WTC11 (cell line): ENCODE results near the gene ALDH16A1. TPM values are rescaled to one million over a fixed set of nuclear protein-coding genes. Genes with fewer than 3 reads are reported as not detected.
A peak's percentile ranks its signal among the peaks of the same experiment; 100 is the strongest.

Experiments used
- AR ChIP-seq: fragments of 250-450 bp; sonication (Bioruptor Pico); IDR thresholded peaks from 2 replicates; pipeline ENCODE4 v1.9.0; 2021; ENCODE audit warnings: mild to moderate bottlenecking
- CBFB ChIP-seq: sonication (generic); formaldehyde crosslinking; IDR thresholded peaks from 2 replicates; pipeline ENCODE4 v1.8.1; 2022; ENCODE audit warnings: mild to moderate bottlenecking, low read depth, missing genetic modification reagents
- CREB1 ChIP-seq: sonication (generic); formaldehyde crosslinking; IDR thresholded peaks from 2 replicates; pipeline ENCODE4 v1.8.0; 2023; ENCODE audit warnings: mild to moderate bottlenecking, missing genetic modification reagents
- CREM ChIP-seq: sonication (generic); formaldehyde crosslinking; IDR thresholded peaks from 2 replicates; pipeline ENCODE4 v1.8.1; 2022; ENCODE audit warnings: mild to moderate bottlenecking, missing genetic modification reagents, moderate library complexity
- ESRRA ChIP-seq: sonication (generic); formaldehyde crosslinking; IDR thresholded peaks from 2 replicates; pipeline ENCODE4 v1.8.1; 2022; ENCODE audit warnings: mild to moderate bottlenecking, missing genetic modification reagents, borderline replicate concordance
- FOXJ3 ChIP-seq: sonication (generic); formaldehyde crosslinking; IDR thresholded peaks from 2 replicates; pipeline ENCODE4 v1.9.0; 2021; ENCODE audit warnings: missing genetic modification reagents, mild to moderate bottlenecking, borderline replicate concordance
- GABPB1 ChIP-seq: sonication (generic); formaldehyde crosslinking; IDR thresholded peaks from 2 replicates; pipeline ENCODE4 v1.8.1; 2023; ENCODE audit warnings: mild to moderate bottlenecking, missing genetic modification reagents
- KAT7 ChIP-seq: sonication (generic); formaldehyde crosslinking; IDR thresholded peaks from 2 replicates; pipeline ENCODE4 v1.8.1; 2023; ENCODE audit warnings: missing genetic modification reagents, mild to moderate bottlenecking, borderline replicate concordance
- OVOL2 ChIP-seq: fragments of 250-450 bp; sonication (Bioruptor Pico); IDR thresholded peaks from 2 replicates; pipeline ENCODE4 v1.9.0; 2021; ENCODE audit warnings: mild to moderate bottlenecking, borderline replicate concordance
- PRRX2 ChIP-seq: fragments of 250-450 bp; sonication (Bioruptor Pico); IDR thresholded peaks from 2 replicates; pipeline ENCODE4 v1.8.0; 2021; ENCODE audit warnings: mild to moderate bottlenecking
- SMAD3 ChIP-seq: sonication (generic); formaldehyde crosslinking; IDR thresholded peaks from 2 replicates; pipeline ENCODE4 v1.8.0; 2022; ENCODE audit warnings: missing genetic modification reagents, mild to moderate bottlenecking, borderline replicate concordance
- SMAD4 ChIP-seq: sonication (generic); formaldehyde crosslinking; IDR thresholded peaks from 2 replicates; pipeline ENCODE4 v1.8.0; 2022; ENCODE audit warnings: mild to moderate bottlenecking, missing genetic modification reagents
- STAT6 ChIP-seq: sonication (generic); formaldehyde crosslinking; conservative IDR thresholded peaks from 2 replicates; pipeline ENCODE4 v1.8.1; 2023; ENCODE audit warnings: mild to moderate bottlenecking, low read depth, missing genetic modification reagents, moderate library complexity
- ZBTB21 ChIP-seq: sonication (generic); formaldehyde crosslinking; IDR thresholded peaks from 2 replicates; pipeline ENCODE4 v1.8.1; 2023; ENCODE audit warnings: mild to moderate bottlenecking, missing genetic modification reagents, borderline replicate concordance
- ZNF219 ChIP-seq: sonication (generic); formaldehyde crosslinking; IDR thresholded peaks from 2 replicates; pipeline ENCODE4 v1.8.0; 2023; ENCODE audit warnings: missing genetic modification reagents, mild to moderate bottlenecking, borderline replicate concordance
- ZNF425 ChIP-seq: fragments of 250-450 bp; sonication (Bioruptor Pico); conservative IDR thresholded peaks from 2 replicates; pipeline ENCODE4 v1.9.0; 2021; ENCODE audit warnings: mild to moderate bottlenecking
- total RNA-seq: library from RNA; stranded (reverse); gene quantifications from 3 replicates; pipeline ENCODE4 v1.2.3, GENCODE V29; 2021
- TF ChIP-seq, protein P1 (sequence below): sonication (generic); formaldehyde crosslinking; IDR thresholded peaks from 2 replicates; pipeline ENCODE4 v1.8.0; 2023; ENCODE audit warnings: missing genetic modification reagents, mild to moderate bottlenecking, borderline replicate concordance
- TF ChIP-seq, protein P2 (sequence below): sonication (generic); formaldehyde crosslinking; IDR thresholded peaks from 2 replicates; pipeline ENCODE4 v1.8.1; 2022; ENCODE audit warnings: mild to moderate bottlenecking, moderate library complexity, missing genetic modification reagents
- TF ChIP-seq, protein P3 (sequence below): fragments of 250-450 bp; sonication (Bioruptor Pico); IDR thresholded peaks from 2 replicates; pipeline ENCODE4 v1.9.0; 2021; ENCODE audit warnings: moderate library complexity, mild to moderate bottlenecking, inconsistent platforms, borderline replicate concordance
- TF ChIP-seq, protein P4 (sequence below): sonication (generic); formaldehyde crosslinking; IDR thresholded peaks from 2 replicates; pipeline ENCODE4 v1.8.1; 2022; ENCODE audit warnings: missing genetic modification reagents, borderline replicate concordance

The ALDH16A1 gene
- total RNA-seq, 1 experiment from 2014 or later, result 44.3 TPM

GRCh38 chr19:49487277-49488045 lies 34.4 kb downstream of the ALDH16A1 start, which contains the start of gene RPL13A (continued):
- peak; percentile 66; the same call in 1 of the 2 replicates for TF ChIP-seq ZNF425
- TF ChIP-seq, protein P1, sequence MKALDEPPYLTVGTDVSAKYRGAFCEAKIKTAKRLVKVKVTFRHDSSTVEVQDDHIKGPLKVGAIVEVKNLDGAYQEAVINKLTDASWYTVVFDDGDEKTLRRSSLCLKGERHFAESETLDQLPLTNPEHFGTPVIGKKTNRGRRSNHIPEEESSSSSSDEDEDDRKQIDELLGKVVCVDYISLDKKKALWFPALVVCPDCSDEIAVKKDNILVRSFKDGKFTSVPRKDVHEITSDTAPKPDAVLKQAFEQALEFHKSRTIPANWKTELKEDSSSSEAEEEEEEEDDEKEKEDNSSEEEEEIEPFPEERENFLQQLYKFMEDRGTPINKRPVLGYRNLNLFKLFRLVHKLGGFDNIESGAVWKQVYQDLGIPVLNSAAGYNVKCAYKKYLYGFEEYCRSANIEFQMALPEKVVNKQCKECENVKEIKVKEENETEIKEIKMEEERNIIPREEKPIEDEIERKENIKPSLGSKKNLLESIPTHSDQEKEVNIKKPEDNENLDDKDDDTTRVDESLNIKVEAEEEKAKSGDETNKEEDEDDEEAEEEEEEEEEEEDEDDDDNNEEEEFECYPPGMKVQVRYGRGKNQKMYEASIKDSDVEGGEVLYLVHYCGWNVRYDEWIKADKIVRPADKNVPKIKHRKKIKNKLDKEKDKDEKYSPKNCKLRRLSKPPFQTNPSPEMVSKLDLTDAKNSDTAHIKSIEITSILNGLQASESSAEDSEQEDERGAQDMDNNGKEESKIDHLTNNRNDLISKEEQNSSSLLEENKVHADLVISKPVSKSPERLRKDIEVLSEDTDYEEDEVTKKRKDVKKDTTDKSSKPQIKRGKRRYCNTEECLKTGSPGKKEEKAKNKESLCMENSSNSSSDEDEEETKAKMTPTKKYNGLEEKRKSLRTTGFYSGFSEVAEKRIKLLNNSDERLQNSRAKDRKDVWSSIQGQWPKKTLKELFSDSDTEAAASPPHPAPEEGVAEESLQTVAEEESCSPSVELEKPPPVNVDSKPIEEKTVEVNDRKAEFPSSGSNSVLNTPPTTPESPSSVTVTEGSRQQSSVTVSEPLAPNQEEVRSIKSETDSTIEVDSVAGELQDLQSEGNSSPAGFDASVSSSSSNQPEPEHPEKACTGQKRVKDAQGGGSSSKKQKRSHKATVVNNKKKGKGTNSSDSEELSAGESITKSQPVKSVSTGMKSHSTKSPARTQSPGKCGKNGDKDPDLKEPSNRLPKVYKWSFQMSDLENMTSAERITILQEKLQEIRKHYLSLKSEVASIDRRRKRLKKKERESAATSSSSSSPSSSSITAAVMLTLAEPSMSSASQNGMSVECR (CRISPR knock-in tag), result no peak; the same call in 1 of the 2 replicates
- TF ChIP-seq SMAD4 (CRISPR knock-in tag), result peak; percentile 78
- TF ChIP-seq ESRRA (CRISPR knock-in tag), result 0 out of 2 replicates have a peak, but pooled peaks have one; percentile 27
- no peak; the same call in 1 of the 2 replicates for TF ChIP-seq OVOL2 (CRISPR knock-in tag)
- TF ChIP-seq AR, result peak; percentile 84; the same call in 1 of the 2 replicates
- TF ChIP-seq FOXJ3, result no peak
- no peak for TF ChIP-seq PRRX2
- TF ChIP-seq KAT7 (CRISPR knock-in tag), result no peak; the same call in 1 of the 2 replicates
- TF ChIP-seq CREB1, result peak; percentile 71; the same call in 1 of the 2 replicates
- TF ChIP-seq ZNF219 (CRISPR knock-in tag), result 0 out of 2 replicates have a peak, but pooled peaks have one; percentile 24
- no peak for TF ChIP-seq SMAD3 (CRISPR knock-in tag)
- no peak for TF ChIP-seq STAT6 (CRISPR knock-in tag)
- TF ChIP-seq CBFB (CRISPR knock-in tag), result no peak
- TF ChIP-seq CREM (CRISPR knock-in tag), result peak; percentile 93
- TF ChIP-seq ZBTB21 (CRISPR knock-in tag), result no peak
- TF ChIP-seq, protein P2, sequence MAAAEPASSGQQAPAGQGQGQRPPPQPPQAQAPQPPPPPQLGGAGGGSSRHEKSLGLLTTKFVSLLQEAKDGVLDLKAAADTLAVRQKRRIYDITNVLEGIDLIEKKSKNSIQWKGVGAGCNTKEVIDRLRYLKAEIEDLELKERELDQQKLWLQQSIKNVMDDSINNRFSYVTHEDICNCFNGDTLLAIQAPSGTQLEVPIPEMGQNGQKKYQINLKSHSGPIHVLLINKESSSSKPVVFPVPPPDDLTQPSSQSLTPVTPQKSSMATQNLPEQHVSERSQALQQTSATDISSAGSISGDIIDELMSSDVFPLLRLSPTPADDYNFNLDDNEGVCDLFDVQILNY (CRISPR knock-in tag), result no peak
- TF ChIP-seq, protein P3, sequence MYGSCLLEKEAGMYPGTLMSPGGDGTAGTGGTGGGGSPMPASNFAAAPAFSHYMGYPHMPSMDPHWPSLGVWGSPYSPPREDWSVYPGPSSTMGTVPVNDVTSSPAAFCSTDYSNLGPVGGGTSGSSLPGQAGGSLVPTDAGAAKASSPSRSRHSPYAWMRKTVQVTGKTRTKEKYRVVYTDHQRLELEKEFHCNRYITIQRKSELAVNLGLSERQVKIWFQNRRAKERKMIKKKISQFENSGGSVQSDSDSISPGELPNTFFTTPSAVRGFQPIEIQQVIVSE, result no peak
- TF ChIP-seq, protein P4, sequence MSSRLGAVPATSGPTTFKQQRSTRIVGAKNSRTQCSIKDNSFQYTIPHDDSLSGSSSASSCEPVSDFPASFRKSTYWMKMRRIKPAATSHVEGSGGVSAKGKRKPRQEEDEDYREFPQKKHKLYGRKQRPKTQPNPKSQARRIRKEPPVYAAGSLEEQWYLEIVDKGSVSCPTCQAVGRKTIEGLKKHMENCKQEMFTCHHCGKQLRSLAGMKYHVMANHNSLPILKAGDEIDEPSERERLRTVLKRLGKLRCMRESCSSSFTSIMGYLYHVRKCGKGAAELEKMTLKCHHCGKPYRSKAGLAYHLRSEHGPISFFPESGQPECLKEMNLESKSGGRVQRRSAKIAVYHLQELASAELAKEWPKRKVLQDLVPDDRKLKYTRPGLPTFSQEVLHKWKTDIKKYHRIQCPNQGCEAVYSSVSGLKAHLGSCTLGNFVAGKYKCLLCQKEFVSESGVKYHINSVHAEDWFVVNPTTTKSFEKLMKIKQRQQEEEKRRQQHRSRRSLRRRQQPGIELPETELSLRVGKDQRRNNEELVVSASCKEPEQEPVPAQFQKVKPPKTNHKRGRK (CRISPR knock-in tag), result no peak
- TF ChIP-seq GABPB1 (CRISPR knock-in tag), result peak; percentile 92
